SU-DHL-6 (cell line): ENCODE results near the gene ZNF264.

ENCODE experiments used
- EZH2phosphoT487 ChIP-seq: fragments of 200-600 bp; sonication (generic), shearing (Covaris generic); conservative IDR thresholded peaks from 2 replicates; pipeline ENCODE4 v1.6.1; 2018; ENCODE audit warnings: mild to moderate bottlenecking, antibody characterized with exemption, low read length, moderate library complexity, mixed read lengths
- TF ChIP-seq, protein P1 (sequence below): fragments of 200-600 bp; sonication (generic); IDR thresholded peaks from one replicate; pipeline ENCODE4 v1.5.1; 2017; ENCODE audit warnings: antibody characterized with exemption, mild to moderate bottlenecking, low read length, moderate library complexity; ENCODE audit not compliant: insufficient read depth, poor library complexity, severe bottlenecking

- TF ChIP-seq, protein P1, sequence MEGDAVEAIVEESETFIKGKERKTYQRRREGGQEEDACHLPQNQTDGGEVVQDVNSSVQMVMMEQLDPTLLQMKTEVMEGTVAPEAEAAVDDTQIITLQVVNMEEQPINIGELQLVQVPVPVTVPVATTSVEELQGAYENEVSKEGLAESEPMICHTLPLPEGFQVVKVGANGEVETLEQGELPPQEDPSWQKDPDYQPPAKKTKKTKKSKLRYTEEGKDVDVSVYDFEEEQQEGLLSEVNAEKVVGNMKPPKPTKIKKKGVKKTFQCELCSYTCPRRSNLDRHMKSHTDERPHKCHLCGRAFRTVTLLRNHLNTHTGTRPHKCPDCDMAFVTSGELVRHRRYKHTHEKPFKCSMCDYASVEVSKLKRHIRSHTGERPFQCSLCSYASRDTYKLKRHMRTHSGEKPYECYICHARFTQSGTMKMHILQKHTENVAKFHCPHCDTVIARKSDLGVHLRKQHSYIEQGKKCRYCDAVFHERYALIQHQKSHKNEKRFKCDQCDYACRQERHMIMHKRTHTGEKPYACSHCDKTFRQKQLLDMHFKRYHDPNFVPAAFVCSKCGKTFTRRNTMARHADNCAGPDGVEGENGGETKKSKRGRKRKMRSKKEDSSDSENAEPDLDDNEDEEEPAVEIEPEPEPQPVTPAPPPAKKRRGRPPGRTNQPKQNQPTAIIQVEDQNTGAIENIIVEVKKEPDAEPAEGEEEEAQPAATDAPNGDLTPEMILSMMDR, result no peak
- TF ChIP-seq EZH2phosphoT487, result no peak
Measured at GRCh38 chr19:57210381-57210780, 19.1 kb downstream of the ZNF264 start.
